Measurements from ENCODE around the gene MED9.

DNA sequence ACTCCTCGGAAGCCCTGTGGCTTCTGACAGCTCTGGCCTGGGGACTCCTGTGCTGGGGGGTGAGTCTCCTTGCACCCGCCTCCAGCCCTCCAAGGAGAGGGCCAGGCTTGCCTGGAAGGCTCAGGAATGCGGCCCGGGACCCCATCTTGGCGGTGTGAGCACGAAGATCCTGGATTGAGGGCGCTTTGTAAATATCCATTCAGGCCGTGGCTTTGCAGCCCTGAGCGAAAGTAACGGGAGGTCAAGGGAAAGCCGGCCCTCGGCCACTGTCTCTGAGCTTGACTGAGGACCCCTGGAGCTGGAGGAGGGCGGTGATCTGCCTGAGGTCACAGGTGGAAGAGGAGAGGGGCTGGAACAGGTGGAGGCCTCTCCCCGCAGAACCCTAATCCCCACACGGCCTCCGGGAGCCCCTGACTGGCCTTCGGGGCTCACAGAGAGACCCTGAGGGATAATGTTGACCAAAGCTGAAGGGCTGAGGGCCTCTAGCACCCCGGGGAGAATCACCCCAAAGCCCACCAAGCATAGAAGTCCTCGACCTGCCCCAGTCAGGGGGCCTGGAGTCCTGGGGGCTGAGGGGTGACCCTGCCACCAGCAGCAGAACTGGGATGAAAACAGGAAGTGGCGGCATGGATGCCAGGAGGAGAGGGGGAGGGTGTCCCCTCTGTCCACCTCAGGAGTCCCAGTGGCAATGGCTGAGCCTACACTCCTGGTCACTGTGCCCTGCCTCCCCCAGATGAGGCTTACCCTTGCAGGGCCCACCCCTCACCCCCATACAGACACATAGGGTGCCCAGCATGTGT is 27.7 kb downstream of the MED9 start:
- no peak for TF ChIP-seq EZH2phosphoT487 (IDR thresholded peaks at IDR 0.05; ENCODE audit: borderline replicate concordance)
- TF ChIP-seq, protein P1, sequence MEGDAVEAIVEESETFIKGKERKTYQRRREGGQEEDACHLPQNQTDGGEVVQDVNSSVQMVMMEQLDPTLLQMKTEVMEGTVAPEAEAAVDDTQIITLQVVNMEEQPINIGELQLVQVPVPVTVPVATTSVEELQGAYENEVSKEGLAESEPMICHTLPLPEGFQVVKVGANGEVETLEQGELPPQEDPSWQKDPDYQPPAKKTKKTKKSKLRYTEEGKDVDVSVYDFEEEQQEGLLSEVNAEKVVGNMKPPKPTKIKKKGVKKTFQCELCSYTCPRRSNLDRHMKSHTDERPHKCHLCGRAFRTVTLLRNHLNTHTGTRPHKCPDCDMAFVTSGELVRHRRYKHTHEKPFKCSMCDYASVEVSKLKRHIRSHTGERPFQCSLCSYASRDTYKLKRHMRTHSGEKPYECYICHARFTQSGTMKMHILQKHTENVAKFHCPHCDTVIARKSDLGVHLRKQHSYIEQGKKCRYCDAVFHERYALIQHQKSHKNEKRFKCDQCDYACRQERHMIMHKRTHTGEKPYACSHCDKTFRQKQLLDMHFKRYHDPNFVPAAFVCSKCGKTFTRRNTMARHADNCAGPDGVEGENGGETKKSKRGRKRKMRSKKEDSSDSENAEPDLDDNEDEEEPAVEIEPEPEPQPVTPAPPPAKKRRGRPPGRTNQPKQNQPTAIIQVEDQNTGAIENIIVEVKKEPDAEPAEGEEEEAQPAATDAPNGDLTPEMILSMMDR (conservative IDR thresholded peaks at IDR 0.05; ENCODE audit: low read length), result no peak
